Mucosa of stomach (tissue), 1 donor: Measurements from ENCODE around the gene M1AP.
"Not testable (repeated sequence)": the region's sequence is repeated elsewhere in the genome, so short reads cannot be mapped to it uniquely, and the experiment has no call there.

Source experiments
- H3K27me3 ChIP-seq: one replicate; pipeline ENCODE4 v1.7.0; 2013; ENCODE audit warnings: mild to moderate bottlenecking, low read length; ENCODE audit not compliant: control insufficient read depth, insufficient read depth
- H3K36me3 ChIP-seq: one replicate; pipeline ENCODE4 v1.7.0; 2013; ENCODE audit warnings: low read length; ENCODE audit not compliant: control insufficient read depth, insufficient read depth
- H3K4me1 ChIP-seq: one replicate; pipeline ENCODE4 v1.7.0; 2013; ENCODE audit warnings: mild to moderate bottlenecking, low read length; ENCODE audit not compliant: control insufficient read depth, insufficient read depth
- H3K4me3 ChIP-seq: one replicate; pipeline ENCODE4 v1.7.0; 2013; ENCODE audit warnings: low read length
- H3K9ac ChIP-seq: one replicate; pipeline ENCODE4 v1.7.0; 2013; ENCODE audit warnings: mild to moderate bottlenecking, low read length, moderate library complexity
- H3K9me3 ChIP-seq: one replicate; pipeline ENCODE4 v1.7.0; 2013; ENCODE audit warnings: mild to moderate bottlenecking, low read length, moderate library complexity; ENCODE audit not compliant: control insufficient read depth
- donor health status: Pancreatic carcinoma.

Gene M1AP

GRCh38 chr2:74646201-74646600 is 1.9 kb downstream of the M1AP start:
- no peak overlapping the region for H3K4me3 ChIP-seq
- no peaks in the 10 kb centered on the region for H3K9me3 ChIP-seq
- peaks cover 9% of the 10 kb centered on the region for H3K27me3 ChIP-seq
- no peaks in the 10 kb centered on the region for H3K4me1 ChIP-seq
- H3K9ac ChIP-seq: no peak overlapping the region
- no peaks in the 10 kb centered on the region for H3K36me3 ChIP-seq

- no peak overlapping the region for H3K4me3 ChIP-seq
- H3K36me3 ChIP-seq: no peaks in the 10 kb centered on the region
- H3K9ac ChIP-seq: no peak overlapping the region
- H3K27me3 ChIP-seq: peaks cover 9% of the 10 kb centered on the region
- no peaks in the 10 kb centered on the region for H3K9me3 ChIP-seq
- H3K4me1 ChIP-seq: no peaks in the 10 kb centered on the region
Observed at GRCh38 chr2:74645344-74645743, 2.8 kb downstream of the M1AP start.

GRCh38 chr2:74639550-74639949 is 8.6 kb downstream of the M1AP start:
- no peaks in the 10 kb centered on the region for H3K4me1 ChIP-seq
- H3K9me3 ChIP-seq: no peaks in the 10 kb centered on the region
- H3K9ac ChIP-seq: no peak overlapping the region
- no peaks in the 10 kb centered on the region for H3K36me3 ChIP-seq
- peaks cover 3% of the 10 kb centered on the region for H3K27me3 ChIP-seq
- no peak overlapping the region for H3K4me3 ChIP-seq

GRCh38 chr2:74632939-74633312 is 15.2 kb downstream of the M1AP start:
- Histone ChIP-seq H3K4me1 (no peaks in the 10 kb centered on the region), H3K27me3 (no peaks in the 10 kb centered on the region), H3K9ac (no peak overlapping the region), H3K4me3 (no peak overlapping the region), H3K36me3 (no peaks in the 10 kb centered on the region), H3K9me3 (no peaks in the 10 kb centered on the region)

GRCh38 chr2:74632209-74632938 is 15.8 kb downstream of the M1AP start:
- H3K36me3 ChIP-seq: no peaks in the 10 kb centered on the region
- H3K4me3 ChIP-seq: no peak overlapping the region
- H3K4me1 ChIP-seq: no peaks in the 10 kb centered on the region
- no peaks in the 10 kb centered on the region for H3K9me3 ChIP-seq
- H3K9ac ChIP-seq: no peak overlapping the region
- H3K27me3 ChIP-seq: no peaks in the 10 kb centered on the region

- H3K4me3 ChIP-seq, H3K9me3 ChIP-seq, H3K36me3 ChIP-seq, H3K27me3 ChIP-seq, H3K9ac ChIP-seq, H3K4me1 ChIP-seq: not testable (repeated sequence)
Observed at GRCh38 chr2:74630454-74630853, 17.7 kb downstream of the M1AP start.

- no peak overlapping the region for H3K4me3 ChIP-seq
- H3K9me3 ChIP-seq: no peaks in the 10 kb centered on the region
- no peaks in the 10 kb centered on the region for H3K36me3 ChIP-seq
- no peaks in the 10 kb centered on the region for H3K4me1 ChIP-seq
- H3K9ac ChIP-seq: no peak overlapping the region
- no peaks in the 10 kb centered on the region for H3K27me3 ChIP-seq
Observed at GRCh38 chr2:74628538-74629105, 19.5 kb downstream of the M1AP start.

GRCh38 chr2:74625658-74626425 is 22.3 kb downstream of the M1AP start:
- H3K9me3 ChIP-seq: no peaks in the 10 kb centered on the region

GRCh38 chr2:74620671-74621070 is 27.5 kb downstream of the M1AP start:
- H3K9ac ChIP-seq: no peak overlapping the region
- H3K9me3 ChIP-seq: no peaks in the 10 kb centered on the region
- no peaks in the 10 kb centered on the region for H3K36me3 ChIP-seq
- H3K4me1 ChIP-seq: no peaks in the 10 kb centered on the region
- no peaks in the 10 kb centered on the region for H3K27me3 ChIP-seq
- H3K4me3 ChIP-seq: no peak overlapping the region

More at GRCh38 chr2:74625658-74626425, 22.3 kb downstream of the M1AP start:
- Histone ChIP-seq H3K27me3 (no peaks in the 10 kb centered on the region), H3K4me1 (no peaks in the 10 kb centered on the region), H3K36me3 (no peaks in the 10 kb centered on the region), H3K4me3 (no peak overlapping the region), H3K9ac (no peak overlapping the region)

GRCh38 chr2:74619651-74620297 is 28.4 kb downstream of the M1AP start:
- Histone ChIP-seq H3K36me3 (no peaks in the 10 kb centered on the region), H3K9ac (no peak overlapping the region), H3K27me3 (no peaks in the 10 kb centered on the region), H3K9me3 (no peaks in the 10 kb centered on the region), H3K4me3 (no peak overlapping the region), H3K4me1 (no peaks in the 10 kb centered on the region)

GRCh38 chr2:74618410-74619083 is 29.6 kb downstream of the M1AP start:
- Histone ChIP-seq H3K9me3 (no peaks in the 10 kb centered on the region), H3K4me1 (no peaks in the 10 kb centered on the region), H3K4me3 (no peak overlapping the region), H3K27me3 (peaks cover 4% of the 10 kb centered on the region), H3K9ac (no peak overlapping the region), H3K36me3 (no peaks in the 10 kb centered on the region)
